HEK293T (cell line): ENCODE results near the gene GP5.

Experiments
- BHLHE40 ChIP-seq: fragments of 450-650 bp; IDR thresholded peaks from 2 replicates; pipeline ENCODE4 v1.6.1; 2016; ENCODE audit warnings: mild to moderate bottlenecking, moderate library complexity, borderline replicate concordance
- CTBP1 ChIP-seq: fragments of 450-650 bp; IDR thresholded peaks from 2 replicates; pipeline ENCODE4 v1.6.1; 2016; ENCODE audit warnings: borderline replicate concordance
- ELF4 ChIP-seq: fragments of 450-650 bp; IDR thresholded peaks from 2 replicates; pipeline ENCODE4 v1.6.1; 2017; ENCODE audit warnings: antibody characterized with exemption
- FOXA1 ChIP-seq: fragments of 450-650 bp; IDR thresholded peaks from 2 replicates; pipeline ENCODE4 v1.6.1; 2016; ENCODE audit warnings: mild to moderate bottlenecking
- FOXM1 ChIP-seq: fragments of 450-650 bp; IDR thresholded peaks from 2 replicates; pipeline ENCODE4 v1.6.1; 2017; ENCODE audit warnings: mild to moderate bottlenecking, borderline replicate concordance
- LEF1 ChIP-seq: fragments of 450-650 bp; IDR thresholded peaks from 2 replicates; pipeline ENCODE4 v1.6.1; 2017; ENCODE audit warnings: mild to moderate bottlenecking, borderline replicate concordance
- NFRKB ChIP-seq: fragments of 450-650 bp; IDR thresholded peaks from 2 replicates; pipeline ENCODE4 v1.6.1; 2016; ENCODE audit warnings: mild to moderate bottlenecking, moderate library complexity
- SP1 ChIP-seq: fragments of 450-650 bp; IDR thresholded peaks from 2 replicates; pipeline ENCODE4 v1.6.1; 2017
- SUZ12 ChIP-seq: fragments of 450-650 bp; IDR thresholded peaks from 2 replicates; pipeline ENCODE4 v1.6.1; 2016; ENCODE audit warnings: mild to moderate bottlenecking
- TARDBP ChIP-seq: fragments of 450-650 bp; IDR thresholded peaks from 2 replicates; pipeline ENCODE4 v1.6.1; 2016
- TF ChIP-seq, protein P1 (sequence below): fragments of 450-650 bp; IDR thresholded peaks from 2 replicates; pipeline ENCODE4 v1.6.1; 2016

DNA sequence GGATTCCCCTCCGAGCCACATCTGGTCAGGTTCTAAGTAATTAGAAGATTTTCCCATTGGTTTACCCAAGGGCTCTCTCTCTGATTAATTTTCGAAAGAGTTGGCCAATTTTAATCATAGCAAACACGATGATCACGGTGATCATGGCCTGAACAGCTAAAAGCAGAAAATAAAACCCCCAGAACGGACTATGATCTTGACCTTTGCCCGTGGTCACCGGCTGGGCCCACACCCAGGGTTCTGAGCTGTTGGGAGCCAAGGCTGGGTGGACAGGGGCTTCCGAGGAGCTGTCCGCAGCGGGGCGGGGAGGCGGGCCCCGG is 2.6 kb downstream of the GP5 start:
- TF ChIP-seq ELF4 (no peak), BHLHE40 (no peak), LEF1 (no peak), FOXA1 (no peak), CTBP1 (no peak), SP1 (no peak), FOXM1 (no peak), SUZ12 (no peak), NFRKB (no peak), TARDBP (no peak)
- TF ChIP-seq, protein P1, sequence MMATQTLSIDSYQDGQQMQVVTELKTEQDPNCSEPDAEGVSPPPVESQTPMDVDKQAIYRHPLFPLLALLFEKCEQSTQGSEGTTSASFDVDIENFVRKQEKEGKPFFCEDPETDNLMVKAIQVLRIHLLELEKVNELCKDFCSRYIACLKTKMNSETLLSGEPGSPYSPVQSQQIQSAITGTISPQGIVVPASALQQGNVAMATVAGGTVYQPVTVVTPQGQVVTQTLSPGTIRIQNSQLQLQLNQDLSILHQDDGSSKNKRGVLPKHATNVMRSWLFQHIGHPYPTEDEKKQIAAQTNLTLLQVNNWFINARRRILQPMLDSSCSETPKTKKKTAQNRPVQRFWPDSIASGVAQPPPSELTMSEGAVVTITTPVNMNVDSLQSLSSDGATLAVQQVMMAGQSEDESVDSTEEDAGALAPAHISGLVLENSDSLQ, result no peak
